ENCODE results near the gene TRIM26.
A peak's percentile ranks its signal among the peaks of the same experiment; 100 is the strongest.

- peak; percentile 79 for TF ChIP-seq POLR2A (IDR thresholded peaks at IDR 0.05; ENCODE audit: low read depth, low read length)
- peak; percentile 70 for TF ChIP-seq POLR2AphosphoS5 (IDR thresholded peaks at IDR 0.05; ENCODE audit: insufficient read depth, low read depth, low read length)
- no peak for TF ChIP-seq CTCF (IDR thresholded peaks at IDR 0.05; ENCODE audit: extremely low read depth in 1 of 2, insufficient read depth in 1 of 2, low read depth in 1 of 2, low read length in 2 of 2)
- TF ChIP-seq EZH2 (IDR thresholded peaks at IDR 0.05; ENCODE audit: borderline replicate concordance, low read depth, low read length, severe bottlenecking) = no peak
- TF ChIP-seq MAX (IDR thresholded peaks at IDR 0.05; ENCODE audit: insufficient read depth, insufficient read length) = no peak
- TF ChIP-seq JUN (IDR thresholded peaks at IDR 0.05; ENCODE audit: borderline replicate concordance, insufficient read depth, insufficient read length, low read depth) = no peak
- no peak for TF ChIP-seq FOS (IDR thresholded peaks at IDR 0.05; ENCODE audit: borderline replicate concordance, insufficient read depth, low read length)
- TF ChIP-seq MYC (IDR thresholded peaks at IDR 0.05; ENCODE audit: low read depth, low read length) = no peak
Observed at GRCh38 chr6:30212865-30213666, at the start of gene TRIM26.
